HG02970 (cell line): Measurements from ENCODE around the gene MS4A14.
"Not testable (repeated sequence)": the region's sequence is repeated elsewhere in the genome, so short reads cannot be mapped to it uniquely, and the experiment has no call there.

Source experiments
- ATAC-seq: cut with Tn5 transposase; IDR thresholded peaks from one replicate; pipeline ENCODE4 v1.9.1; 2021; ENCODE audit warnings: mild to moderate bottlenecking, moderate library complexity, moderate number of reproducible peaks; ENCODE audit not compliant: unreplicated experiment, low FRiP score

The MS4A14 gene

GRCh38 chr11:60396382-60396781, at the start of gene MS4A14:
Gene MS4A14 (plus strand): TSS chr11:60396459. CDS start chr11:60396579, 120 bp downstream.
- no peak for ATAC-seq

GRCh38 chr11:60347084-60347797, 49.0 kb upstream of the MS4A14 start:
- no peak for ATAC-seq

- ATAC-seq, result no peak
Measured at GRCh38 chr11:60348116-60348515, 48.1 kb upstream of the MS4A14 start.

- no peak for ATAC-seq
Measured at GRCh38 chr11:60349990-60350389, 46.3 kb upstream of the MS4A14 start.

- no peak for ATAC-seq
Measured at GRCh38 chr11:60357771-60358170, 38.5 kb upstream of the MS4A14 start.

- no peak for ATAC-seq
Measured at GRCh38 chr11:60360621-60361020, 35.6 kb upstream of the MS4A14 start.

- no peak for ATAC-seq
Measured at GRCh38 chr11:60362241-60362640, 34.0 kb upstream of the MS4A14 start.

- no peak for ATAC-seq
Measured at GRCh38 chr11:60363542-60364470, 32.5 kb upstream of the MS4A14 start.

- not testable (repeated sequence) for ATAC-seq
Measured at GRCh38 chr11:60366262-60366904, 29.9 kb upstream of the MS4A14 start.

GRCh38 chr11:60367009-60367408, 29.2 kb upstream of the MS4A14 start:
- ATAC-seq, result peak; percentile 87

GRCh38 chr11:60367896-60368295, 28.4 kb upstream of the MS4A14 start:
- ATAC-seq, result no peak

GRCh38 chr11:60370252-60370810, 25.9 kb upstream of the MS4A14 start:
- no peak for ATAC-seq

- ATAC-seq, result no peak
Measured at GRCh38 chr11:60370811-60371298, 25.4 kb upstream of the MS4A14 start.

GRCh38 chr11:60371386-60371785, 24.9 kb upstream of the MS4A14 start:
- ATAC-seq, result no peak

- no peak for ATAC-seq
Measured at GRCh38 chr11:60371854-60372253, 24.4 kb upstream of the MS4A14 start.

GRCh38 chr11:60372767-60373166, 23.5 kb upstream of the MS4A14 start:
- no peak for ATAC-seq

GRCh38 chr11:60375316-60375715, 20.9 kb upstream of the MS4A14 start:
- ATAC-seq, result no peak

GRCh38 chr11:60376601-60377000, 19.7 kb upstream of the MS4A14 start:
- no peak for ATAC-seq

GRCh38 chr11:60377401-60378136, 18.7 kb upstream of the MS4A14 start:
- no peak for ATAC-seq

- ATAC-seq, result peak; percentile 60
Measured at GRCh38 chr11:60378354-60378753, 17.9 kb upstream of the MS4A14 start, which contains the start of gene MS4A7. Gene MS4A7 (plus strand): TSS chr11:60378532. CDS start chr11:60383142, 4,610 bp downstream.
